Suprapubic skin (tissue), 4 donors: Measurements from ENCODE around the gene TRAF3.

Experiments
- EP300 ChIP-seq: sonication (generic); formaldehyde crosslinking; IDR thresholded peaks from one replicate; pipeline ENCODE4 v1.6.1; 2017; ENCODE audit warnings: antibody characterized with exemption
- POLR2A ChIP-seq, 2 donors: fragments of 450-650 bp; IDR thresholded peaks; one replicate each; pipeline ENCODE4 v1.6.1; 2017; ENCODE audit warnings: antibody characterized with exemption in 2 of 2, mild to moderate bottlenecking in 2 of 2, moderate library complexity in 2 of 2
- POLR2AphosphoS5 ChIP-seq, 3 donors: sonication (generic); formaldehyde crosslinking; IDR thresholded peaks; one replicate each; pipeline ENCODE4 v1.6.1; 2017; ENCODE audit warnings: antibody characterized with exemption in 3 of 3
- TF ChIP-seq, protein P1 (sequence below), 2 donors: fragments of 200-600 bp in 1 of 2; fragments of 450-650 bp in 1 of 2; sonication (generic) in 1 of 2; IDR thresholded peaks; one replicate each; pipeline ENCODE4 v1.5.1; 2016 to 2019; ENCODE audit warnings: antibody characterized with exemption in 2 of 2, mild to moderate bottlenecking in 1 of 2, moderate library complexity in 1 of 2

GRCh38 chr14:102892651-102893050 lies 115.4 kb downstream of the TRAF3 start:
- TF ChIP-seq, protein P1, sequence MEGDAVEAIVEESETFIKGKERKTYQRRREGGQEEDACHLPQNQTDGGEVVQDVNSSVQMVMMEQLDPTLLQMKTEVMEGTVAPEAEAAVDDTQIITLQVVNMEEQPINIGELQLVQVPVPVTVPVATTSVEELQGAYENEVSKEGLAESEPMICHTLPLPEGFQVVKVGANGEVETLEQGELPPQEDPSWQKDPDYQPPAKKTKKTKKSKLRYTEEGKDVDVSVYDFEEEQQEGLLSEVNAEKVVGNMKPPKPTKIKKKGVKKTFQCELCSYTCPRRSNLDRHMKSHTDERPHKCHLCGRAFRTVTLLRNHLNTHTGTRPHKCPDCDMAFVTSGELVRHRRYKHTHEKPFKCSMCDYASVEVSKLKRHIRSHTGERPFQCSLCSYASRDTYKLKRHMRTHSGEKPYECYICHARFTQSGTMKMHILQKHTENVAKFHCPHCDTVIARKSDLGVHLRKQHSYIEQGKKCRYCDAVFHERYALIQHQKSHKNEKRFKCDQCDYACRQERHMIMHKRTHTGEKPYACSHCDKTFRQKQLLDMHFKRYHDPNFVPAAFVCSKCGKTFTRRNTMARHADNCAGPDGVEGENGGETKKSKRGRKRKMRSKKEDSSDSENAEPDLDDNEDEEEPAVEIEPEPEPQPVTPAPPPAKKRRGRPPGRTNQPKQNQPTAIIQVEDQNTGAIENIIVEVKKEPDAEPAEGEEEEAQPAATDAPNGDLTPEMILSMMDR (IDR thresholded peaks at IDR 0.05): no peak
- TF ChIP-seq POLR2AphosphoS5 (IDR thresholded peaks at IDR 0.05) (no peak), POLR2A (IDR thresholded peaks at IDR 0.05) (no peak), EP300 (no peak)
